HG02852 (cell line): ENCODE results near the gene ZNF329.
"Not testable (repeated sequence)": the region's sequence is repeated elsewhere in the genome, so short reads cannot be mapped to it uniquely, and the experiment has no call there.

Source experiments
- ATAC-seq: cut with Tn5 transposase; IDR thresholded peaks from one replicate; pipeline ENCODE4 v1.9.1; 2021; ENCODE audit warnings: mild to moderate bottlenecking, moderate library complexity; ENCODE audit not compliant: unreplicated experiment

The ZNF329 gene

GRCh38 chr19:58150328-58150921 lies at the start of gene ZNF329:
TSS of gene ZNF329 (minus strand) at chr19:58150789. CDS start at chr19:58129503, 21,286 bp downstream.
- ATAC-seq, result peak; percentile 44

- ATAC-seq, result no peak
These were observed 46.5 kb upstream of the ZNF329 start for GRCh38 chr19:58196901-58197616.

- no peak for ATAC-seq
These were observed 33.2 kb upstream of the ZNF329 start for GRCh38 chr19:58183817-58184215.

- ATAC-seq, result peak; percentile 89
These were observed 32.6 kb upstream of the ZNF329 start, which contains the start of gene ZNF274 for GRCh38 chr19:58182989-58183816. TSS of gene ZNF274 (plus strand) at chr19:58183061. CDS start at chr19:58183966, 905 bp downstream.

- no peak for ATAC-seq
These were observed 32.0 kb upstream of the ZNF329 start for GRCh38 chr19:58182577-58182988.

- no peak for ATAC-seq
These were observed 31.4 kb upstream of the ZNF329 start for GRCh38 chr19:58181902-58182576.

- no peak for ATAC-seq
These were observed 20.3 kb upstream of the ZNF329 start for GRCh38 chr19:58170860-58171259.

GRCh38 chr19:58166708-58167280 lies 16.2 kb upstream of the ZNF329 start:
- ATAC-seq, result no peak

- ATAC-seq, result no peak
These were observed 15.7 kb upstream of the ZNF329 start for GRCh38 chr19:58166268-58166667.

GRCh38 chr19:58157045-58157728 lies 6.6 kb upstream of the ZNF329 start:
- ATAC-seq, result no peak

GRCh38 chr19:58154679-58155648 lies 4.4 kb upstream of the ZNF329 start:
- ATAC-seq, result peak; percentile 66

GRCh38 chr19:58154287-58154678 lies 3.7 kb upstream of the ZNF329 start:
- no peak for ATAC-seq

- no peak for ATAC-seq
These were observed 2.8 kb upstream of the ZNF329 start for GRCh38 chr19:58153386-58153785.

- ATAC-seq, result not testable (repeated sequence)
These were observed 3.1 kb downstream of the ZNF329 start for GRCh38 chr19:58147475-58147874.

- no peak for ATAC-seq
These were observed 4.7 kb downstream of the ZNF329 start for GRCh38 chr19:58145849-58146248.

GRCh38 chr19:58134244-58134643 lies 16.3 kb downstream of the ZNF329 start:
- ATAC-seq, result no peak

- no peak for ATAC-seq
These were observed 21.3 kb downstream of the ZNF329 start for GRCh38 chr19:58129284-58129683.

GRCh38 chr19:58128041-58128685 lies 22.4 kb downstream of the ZNF329 start:
- ATAC-seq, result no peak
